ENCODE measurements around the gene B3GNT8.
"Not testable (repeated sequence)": the region's sequence is repeated elsewhere in the genome, so short reads cannot be mapped to it uniquely, and the experiment has no call there.

The B3GNT8 gene

DNA sequence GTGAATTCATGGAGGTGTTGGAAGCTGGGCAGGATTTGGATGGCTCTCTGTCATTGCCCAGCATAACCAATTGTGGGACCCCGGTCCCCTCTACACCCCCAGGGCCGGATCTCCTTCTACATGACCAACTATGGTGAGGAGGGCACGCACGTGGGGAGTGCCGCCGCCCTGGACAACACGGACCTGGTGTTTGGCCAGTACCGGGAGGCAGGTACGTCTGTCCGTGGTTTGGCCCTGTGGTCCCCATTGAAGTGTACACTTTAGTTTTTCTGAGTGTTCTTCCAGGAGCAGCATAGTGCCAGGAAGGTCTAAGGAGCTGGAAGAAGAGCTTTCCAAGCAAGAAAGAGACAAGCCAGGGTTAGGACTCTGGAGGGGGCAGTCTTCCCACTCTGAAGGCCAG, 13.2 kb downstream of the B3GNT8 start:
- DNase-seq (ENCODE audit: low spot score) = no peak

DNA sequence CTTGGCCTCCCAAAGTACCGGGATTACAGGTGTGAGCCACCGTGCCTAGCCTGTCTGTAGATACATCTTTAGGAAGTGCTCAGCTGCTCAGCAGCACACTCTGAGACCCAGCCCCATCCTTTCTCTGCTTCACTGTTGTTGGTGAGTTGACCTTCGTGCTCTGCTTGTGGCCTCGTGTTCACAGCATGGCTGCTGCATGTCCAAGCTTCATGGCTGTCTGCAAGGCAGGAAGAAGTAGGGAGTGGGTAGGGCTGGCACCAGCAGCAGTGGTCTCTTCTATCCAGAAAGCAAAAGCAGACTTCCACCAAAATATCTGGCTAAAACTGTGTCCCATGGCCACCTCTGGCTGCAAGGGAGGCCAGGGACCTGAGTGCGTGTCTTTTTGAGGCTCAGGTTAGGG, 14.2 kb downstream of the B3GNT8 start:
- no peak for DNase-seq (ENCODE audit: low spot score)

DNA sequence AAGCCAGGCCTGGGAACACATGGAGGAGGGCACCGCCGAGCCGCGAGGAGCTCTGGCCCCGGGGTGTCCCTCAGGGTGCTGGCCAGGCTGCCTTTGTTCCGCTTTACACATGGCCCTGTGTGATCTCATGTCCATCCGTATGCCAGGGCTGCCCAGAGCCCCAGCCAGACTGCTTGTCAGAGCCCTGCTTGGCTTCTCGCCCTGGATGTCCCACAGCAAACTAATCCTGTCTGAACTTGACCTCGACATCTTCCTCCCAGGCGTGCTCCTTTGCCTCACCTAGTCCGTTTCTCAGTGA, 15.3 kb downstream of the B3GNT8 start:
- no peak for DNase-seq (ENCODE audit: low spot score)

DNA sequence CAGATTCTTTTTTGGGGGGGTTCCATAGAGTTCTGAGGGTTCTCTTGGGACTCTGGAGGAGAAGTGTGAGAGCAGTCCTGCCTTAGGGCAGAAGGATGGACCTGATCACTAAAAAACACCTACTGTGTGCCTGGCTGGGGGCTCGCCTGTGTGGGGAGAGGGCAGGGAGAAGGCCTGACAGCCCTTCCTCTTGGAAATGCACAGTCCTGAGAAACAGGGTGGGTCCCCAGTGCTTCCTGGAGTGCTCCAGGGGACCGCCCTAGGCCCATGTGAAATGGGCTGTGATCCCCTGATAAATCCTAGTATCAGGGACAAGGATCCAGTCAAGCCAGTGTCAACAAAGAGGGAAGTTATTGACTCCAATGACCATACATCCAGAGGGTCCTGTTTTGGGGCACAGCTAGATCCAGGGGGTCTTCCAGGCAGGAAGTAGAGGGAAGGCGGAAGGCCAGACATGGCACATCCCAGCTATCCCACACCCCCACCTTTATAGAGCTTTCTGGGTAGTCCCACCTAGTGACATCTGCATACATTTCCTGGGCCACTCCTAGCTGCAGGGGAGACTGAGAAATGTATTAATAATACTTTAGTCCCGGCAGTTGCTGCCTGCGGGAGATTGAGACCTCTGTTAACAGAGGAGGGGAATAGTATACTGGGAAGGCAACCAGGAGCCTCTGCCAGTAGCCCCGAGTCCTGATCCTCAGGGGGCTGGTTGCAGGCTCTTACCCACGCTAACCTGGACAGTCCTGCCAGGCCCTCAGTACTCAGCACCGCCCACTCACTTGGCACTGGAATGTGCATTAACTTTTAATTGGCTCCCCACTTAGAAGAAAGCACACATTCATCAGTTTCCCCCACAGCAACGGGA, 15.8 kb downstream of the B3GNT8 start:
- no peak for DNase-seq (ENCODE audit: low spot score)

GRCh38 chr19:41410336-41411054, 16.7 kb downstream of the B3GNT8 start:
- DNase-seq (ENCODE audit: low spot score) = no peak

DNA sequence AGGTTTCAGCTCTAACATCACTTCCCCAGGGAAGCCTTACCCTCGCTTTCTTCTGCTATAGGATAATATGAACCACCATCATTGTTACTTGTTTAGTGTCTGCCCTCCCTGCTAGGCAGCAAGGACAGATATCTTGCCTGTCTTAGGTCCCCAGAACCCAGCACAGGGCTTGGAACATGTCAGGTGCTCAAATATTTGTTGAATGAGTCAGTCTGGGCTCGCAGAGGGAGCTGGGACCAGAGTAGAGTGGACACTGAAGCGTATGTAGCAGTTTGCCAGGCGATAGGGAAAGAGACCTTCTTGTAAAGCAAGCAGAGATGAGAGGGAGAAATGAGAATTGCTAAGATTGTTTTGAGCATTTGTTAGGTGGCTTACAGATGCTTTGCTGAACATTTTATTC, 17.9 kb downstream of the B3GNT8 start:
- peak; percentile 87 for DNase-seq (ENCODE audit: low spot score)

GRCh38 chr19:41408846-41409245, 18.3 kb downstream of the B3GNT8 start:
- not testable (repeated sequence) for DNase-seq (ENCODE audit: low spot score)

- DNase-seq (ENCODE audit: low spot score) = no peak
Measured at GRCh38 chr19:41408256-41408655, 18.9 kb downstream of the B3GNT8 start.

- DNase-seq (ENCODE audit: low spot score) = no peak
Measured at GRCh38 chr19:41407271-41407670, 19.9 kb downstream of the B3GNT8 start.

DNA sequence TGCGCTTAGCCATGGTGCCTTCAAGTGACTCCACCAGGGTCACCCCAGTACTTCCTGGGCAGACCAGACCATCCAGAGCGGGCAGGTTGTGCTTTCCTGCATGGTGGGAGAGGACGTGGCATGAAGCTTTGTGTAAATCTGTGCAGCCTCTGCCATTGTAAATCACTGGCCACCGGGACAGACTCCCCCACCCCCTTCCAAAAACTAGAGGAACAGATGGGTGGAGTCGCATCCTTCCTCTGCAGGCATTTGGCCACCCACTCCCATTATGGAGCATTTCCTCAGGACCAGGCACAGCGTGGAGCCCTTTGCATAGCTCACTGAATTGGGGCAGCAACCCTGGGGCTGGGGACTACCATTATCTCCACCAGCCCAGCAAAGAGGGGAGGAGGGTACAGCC, 21.4 kb downstream of the B3GNT8 start:
- no peak for DNase-seq (ENCODE audit: low spot score)

DNA sequence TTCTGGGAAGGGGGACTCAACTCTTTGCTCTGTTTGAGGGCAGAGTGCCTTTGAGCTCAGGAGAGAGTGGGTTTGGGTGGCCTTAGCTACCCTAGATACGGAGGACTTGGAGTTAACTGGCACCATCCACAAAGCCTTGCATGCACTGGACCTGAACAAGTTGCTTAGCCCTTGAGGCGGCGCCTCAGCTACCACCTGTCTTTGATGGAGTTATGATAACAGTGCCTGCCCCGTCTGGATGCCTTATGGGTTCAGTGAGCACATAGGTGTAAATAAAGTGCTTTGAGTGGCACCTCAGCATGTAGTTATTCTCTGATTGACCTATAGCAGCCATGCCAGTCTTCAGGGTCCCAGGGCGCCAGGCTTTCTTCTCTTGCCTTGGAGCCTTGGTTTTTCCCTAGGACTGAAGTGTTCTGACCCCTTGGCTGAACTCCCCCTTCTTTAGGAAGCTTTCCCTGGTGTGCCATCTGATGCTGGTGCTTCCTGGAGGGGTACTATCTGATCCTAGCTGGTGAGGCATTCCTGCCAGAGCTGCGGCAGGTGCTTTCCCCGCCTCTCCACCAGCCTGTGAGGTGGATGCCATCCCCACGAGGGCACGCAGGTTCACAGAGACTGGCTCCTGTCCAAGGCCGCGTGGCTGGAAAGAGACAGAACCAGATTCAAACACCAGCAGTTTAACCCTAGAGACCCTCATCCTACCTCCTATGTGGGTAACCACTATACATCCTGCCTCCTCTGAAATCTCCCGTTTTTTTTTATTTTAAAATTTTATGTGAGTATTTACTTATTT, 23.8 kb downstream of the B3GNT8 start:
- DNase-seq (ENCODE audit: low spot score) = no peak

DNA sequence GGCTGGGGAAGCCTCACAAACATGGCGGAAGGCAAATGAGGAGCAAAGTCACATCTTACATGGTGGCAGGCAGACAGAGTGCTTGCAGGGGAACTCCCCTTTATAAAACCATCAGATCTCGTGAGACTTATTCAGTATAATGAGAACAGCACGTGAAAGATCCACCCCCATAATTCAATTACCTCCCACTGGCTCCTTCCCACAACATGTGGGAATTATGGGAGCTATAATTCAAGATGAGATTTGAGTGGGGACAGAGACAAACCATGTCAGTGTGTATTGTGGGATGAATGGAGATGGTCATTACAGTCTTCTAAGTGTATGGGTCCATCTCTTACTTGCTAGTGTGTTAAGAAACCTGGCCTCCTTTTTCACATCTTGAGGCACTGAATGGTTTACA, 25.2 kb downstream of the B3GNT8 start:
- no peak for DNase-seq (ENCODE audit: low spot score)

DNA sequence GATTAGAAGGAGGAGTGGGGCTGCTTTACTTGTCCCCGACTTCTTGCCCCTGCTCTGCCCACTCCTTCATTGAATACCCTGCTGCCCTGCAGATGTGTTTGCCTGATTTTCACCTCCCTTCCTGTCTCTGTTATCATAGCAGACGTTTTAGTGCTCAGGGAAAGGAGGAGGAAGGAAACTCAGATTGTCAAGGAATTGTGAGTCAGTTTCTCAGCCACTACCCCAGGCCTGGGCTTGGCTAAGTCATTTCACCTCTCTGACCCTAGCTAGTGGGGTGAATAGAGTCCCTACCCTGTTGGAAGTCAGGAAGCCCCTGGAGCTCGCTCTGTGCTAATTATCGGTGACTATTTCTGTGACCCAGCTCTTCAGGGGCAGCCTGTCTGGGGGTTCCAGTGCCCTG, 25.7 kb downstream of the B3GNT8 start:
- no peak for DNase-seq (ENCODE audit: low spot score)

DNA sequence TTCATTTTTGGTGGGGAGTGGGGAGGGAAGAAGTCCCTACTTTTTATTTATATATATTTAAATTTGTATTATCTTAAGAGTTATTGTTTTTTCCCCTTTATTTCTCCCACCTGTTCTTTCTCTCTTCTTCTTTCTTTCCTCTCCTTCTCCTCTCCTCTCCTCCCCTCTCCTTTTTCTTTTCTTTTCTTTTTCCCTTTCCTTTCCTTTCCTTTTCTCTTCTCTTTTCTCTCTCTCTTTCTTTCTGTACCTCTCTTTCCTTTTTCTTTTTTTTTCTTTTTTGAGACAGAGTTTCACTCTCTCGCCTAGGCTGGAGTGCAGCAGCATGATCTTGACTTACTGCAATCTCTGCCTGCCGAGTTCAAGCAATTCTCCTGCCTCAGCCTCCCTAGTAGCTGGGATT, 27.6 kb downstream of the B3GNT8 start:
- DNase-seq (ENCODE audit: low spot score) = no peak

- no peak for DNase-seq (ENCODE audit: low spot score)
Measured at GRCh38 chr19:41399091-41399490, 28.1 kb downstream of the B3GNT8 start.

GRCh38 chr19:41398598-41398997, 28.6 kb downstream of the B3GNT8 start:
- DNase-seq (ENCODE audit: low spot score) = no peak

- no peak for DNase-seq (ENCODE audit: low spot score)
Measured at GRCh38 chr19:41398050-41398418, 29.1 kb downstream of the B3GNT8 start.

DNA sequence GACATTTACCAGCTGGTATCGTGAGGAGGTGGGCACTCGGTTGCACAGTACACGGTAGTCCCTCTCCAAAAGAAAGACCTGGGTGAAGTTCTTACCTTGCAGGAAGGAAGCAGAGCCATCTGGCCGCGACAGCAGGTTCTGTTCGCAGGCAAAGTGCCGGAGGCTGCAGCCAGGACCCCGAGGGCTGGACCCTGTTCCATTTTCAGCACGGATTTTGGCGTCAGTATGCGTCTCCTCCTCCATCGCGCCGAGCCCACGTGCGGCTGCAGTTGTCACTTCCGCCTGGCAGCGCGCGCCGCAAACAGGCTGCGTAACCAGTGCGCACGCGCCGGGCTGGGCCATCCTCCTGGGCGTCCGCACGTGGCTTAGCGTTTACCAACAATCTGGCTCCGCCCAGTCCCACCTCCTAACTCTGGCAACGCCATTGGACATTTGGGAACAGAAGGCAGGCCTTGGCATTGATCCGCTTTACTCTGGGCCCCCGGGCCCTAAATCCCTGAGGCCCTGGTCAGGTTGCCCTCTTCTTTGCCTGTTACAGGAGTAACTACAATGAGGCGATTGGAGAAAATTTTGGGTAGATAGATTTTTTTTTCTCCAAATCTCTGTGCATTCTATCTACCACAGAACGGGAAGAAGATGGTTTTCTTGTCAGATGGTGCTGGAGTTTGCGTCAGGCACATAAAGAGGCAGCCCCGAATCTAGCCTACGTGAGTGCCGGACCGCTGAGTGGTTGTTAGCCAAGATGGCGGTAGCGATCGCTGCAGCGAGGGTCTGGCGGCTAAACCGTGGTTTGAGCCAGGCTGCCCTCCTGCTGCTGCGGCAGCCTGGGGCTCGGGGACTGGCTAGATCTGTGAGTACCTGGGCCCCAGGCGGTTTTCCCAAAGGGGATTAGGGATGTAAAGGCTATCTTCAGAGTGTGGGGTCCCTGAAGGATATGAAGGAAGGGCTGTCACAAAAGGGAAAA, 29.8 kb downstream of the B3GNT8 start, which contains the start of the genes BCKDHA and EXOSC5:
TSS of gene BCKDHA (plus strand) at position 733 of the 964 bp plus-strand sequence. CDS start at position 743, 10 bp downstream.
TSS of gene EXOSC5 (minus strand) at position 274 of the 964 bp plus-strand sequence. CDS start at position 243, 31 bp downstream.
- peak; percentile 100 for DNase-seq (ENCODE audit: low spot score)

GRCh38 chr19:41395355-41395754, 31.8 kb downstream of the B3GNT8 start:
- no peak for DNase-seq (ENCODE audit: low spot score)

DNA sequence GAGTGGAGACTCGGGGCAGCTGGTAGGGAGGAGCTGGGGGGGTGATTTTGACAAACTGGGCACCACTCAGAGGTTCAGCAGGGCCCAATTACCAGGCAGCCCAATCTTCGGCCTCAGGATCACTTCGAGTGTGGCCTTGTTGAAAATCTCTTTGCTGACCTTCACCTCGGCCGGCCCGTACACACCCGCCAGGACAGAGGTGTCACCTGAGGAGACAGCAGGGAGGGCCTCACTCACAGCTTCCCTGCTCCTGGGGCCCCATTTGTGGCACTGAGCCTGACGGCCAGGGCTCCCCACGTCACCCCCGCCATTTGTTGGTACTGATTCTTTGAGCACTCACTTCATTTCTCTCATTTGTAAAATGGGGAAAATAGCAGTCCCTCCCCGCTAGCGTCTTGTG, 34.4 kb downstream of the B3GNT8 start:
- no peak for DNase-seq (ENCODE audit: low spot score)

- DNase-seq (ENCODE audit: low spot score) = no peak
Measured at GRCh38 chr19:41391618-41392017, 35.6 kb downstream of the B3GNT8 start.

All from SW480 (cell line).